ENCODE data around the gene CHRNA3. TPM values are rescaled to one million over a fixed set of nuclear protein-coding genes. Genes with fewer than 3 reads are reported as not detected.

The CHRNA3 gene
- polyA plus RNA-seq, 2 of the 4 experiments (the other 2 are of a cell fraction) = 0.27 to 0.45 TPM

GRCh38 chr15:78567531-78567930 lies 53.3 kb downstream of the CHRNA3 start:
- Histone ChIP-seq H3K27ac (no peak overlapping the region), H3K4me2 (no peak overlapping the region), H3K4me3 (no peak overlapping the region), H3K9me3 (no peaks in the 10 kb centered on the region), H3K4me1 (peaks cover 15% of the 10 kb centered on the region)
- DNase-seq (ENCODE audit: low read depth in 1 of 2, low spot score in 1 of 2) (no peak), FAIRE-seq (no peak), ATAC-seq (no peak)
- POLR2A ChIA-PET = no interaction called here
- TF ChIP-seq ZFP36 (IDR thresholded peaks at IDR 0.05; ENCODE audit: borderline replicate concordance, partially characterized antibody) (no peak), KDM5A (IDR thresholded peaks at IDR 0.05) (no peak), BCL3 (IDR thresholded peaks at IDR 0.05) (no peak), HOXB13 (CRISPR knock-in tag; IDR thresholded peaks at IDR 0.05; ENCODE audit: low read depth) (no peak), PHF8 (IDR thresholded peaks at IDR 0.05; ENCODE audit: borderline replicate concordance, low read depth) (no peak), REST (IDR thresholded peaks at IDR 0.05) (no peak), FOSL2 (IDR thresholded peaks at IDR 0.05) (no peak), FOSL2 (CRISPR knock-in tag; IDR thresholded peaks at IDR 0.05) (no peak), ELK1 (IDR thresholded peaks at IDR 0.05; ENCODE audit: low read depth, low read length) (no peak)
- CTCF ChIA-PET = interaction anchor here (1.1 to 1.7 kb wide), 3 partner anchors 26 to 40 kb away, joined by 3 to 4 read pairs (median 4); no protein-coding TSS in a partner anchor
- 86% methylated on average over 4 of the region's 4 CpGs for WGBS (ENCODE audit: missing lambda C conversion rate)

GRCh38 chr15:78565951-78566774 lies 54.6 kb downstream of the CHRNA3 start:
- Histone ChIP-seq H3K4me2 (peak overlapping the region; percentile 85), H3K27ac (peak overlapping the region; percentile 85 to 94), H3K9me3 (no peaks in the 10 kb centered on the region), H3K4me1 (peaks cover 10% of the 10 kb centered on the region), H3K4me3 (peak overlapping the region; percentile 73)
- DNase-seq (ENCODE audit: low read depth in 1 of 2, low spot score in 1 of 2) = peak; percentile 55 to 76
- FAIRE-seq = no peak
- WGBS (ENCODE audit: missing lambda C conversion rate) = 11% methylated on average over 19 of the region's 19 CpGs
- ChIA-PET POLR2A (interaction anchor here (0.7 to 2.6 kb wide), 11 partner anchors 11 to 267 kb away, joined by 3 to 69 read pairs (median 9); partner anchors contain the start of genes HYKK, IREB2, PSMA4 and SKIC8), CTCF (interaction anchor here (0.7 to 3.2 kb wide), 22 partner anchors 10 to 341 kb away, joined by 3 to 25 read pairs (median 4); partner anchors contain the start of genes HYKK and PSMA4)
- peak; percentile 75 for ATAC-seq
- 0 out of 3 replicates have a peak, but pooled peaks have one; percentile 7 for TF ChIP-seq CTCF (IDR thresholded peaks at IDR 0.05)
- peak; percentile 7; the same call in 1 of the 2 replicates for TF ChIP-seq PBX3 (IDR thresholded peaks at IDR 0.05)
- TF ChIP-seq HDAC2 (IDR thresholded peaks at IDR 0.05) = no peak
- no peak for TF ChIP-seq HOXB13 (CRISPR knock-in tag; IDR thresholded peaks at IDR 0.05; ENCODE audit: low read depth)
- TF ChIP-seq POLR2AphosphoS2 (conservative IDR thresholded peaks at IDR 0.05; ENCODE audit: low read length) = no peak
- TF ChIP-seq KDM5A (IDR thresholded peaks at IDR 0.05) = no peak
- TF ChIP-seq E2F6 (IDR thresholded peaks at IDR 0.05; ENCODE audit: borderline replicate concordance, low read depth) = peak; percentile 36; the same call in 1 of the 2 replicates
- TF ChIP-seq HEYL (CRISPR knock-in tag; IDR thresholded peaks at IDR 0.05) = no peak
- no peak for TF ChIP-seq EHMT2 (IDR thresholded peaks at IDR 0.05; ENCODE audit: low read depth)
- no peak for TF ChIP-seq TP53 (CRISPR knock-in tag; IDR thresholded peaks at IDR 0.05)
- no peak for TF ChIP-seq EHF (CRISPR knock-in tag; IDR thresholded peaks at IDR 0.05)
- TF ChIP-seq TFCP2L1 (CRISPR knock-in tag; IDR thresholded peaks at IDR 0.05) = no peak
- no peak for TF ChIP-seq HMGXB4 (CRISPR knock-in tag; IDR thresholded peaks at IDR 0.05; ENCODE audit: borderline replicate concordance)
- TF ChIP-seq NPAS2 (CRISPR knock-in tag; IDR thresholded peaks at IDR 0.05; ENCODE audit: borderline replicate concordance) = no peak
